SK-N-SH (cell line): ENCODE measurements around the gene LDAH. TPM values are rescaled to one million over a fixed set of nuclear protein-coding genes. Genes with fewer than 3 reads are reported as not detected.

Source experiments
- CTCF ChIA-PET: fragments of 300-600, 350-600 bp; formaldehyde crosslinking; extraction: SDS; loops from one replicate; lab custom pipeline; 2021; lab: Yijun Ruan, JAX
- POLR2A ChIA-PET: fragments of 350-600 bp; sonication (Branson Sonifier 250); formaldehyde crosslinking; extraction: SDS; loops from one replicate; lab custom pipeline; 2020; ENCODE audit warnings: antibody characterized with exemption, inconsistent platforms; lab: Yijun Ruan, JAX
- DNase-seq: peaks from one replicate; pipeline ENCODE4 v3.0.0; 2012
- H2AFZ ChIP-seq: fragments of 200-600 bp; sonication (generic); 2 replicates; pipeline ENCODE4 v1.8.1; 2016; ENCODE audit warnings: antibody characterized with exemption, mild to moderate bottlenecking, low read depth
- H3F3A ChIP-seq: fragments of 200-600 bp; sonication (generic); replicated peaks from 2 replicates; pipeline ENCODE3; 2016; ENCODE audit warnings: antibody characterized with exemption, mild to moderate bottlenecking; ENCODE audit not compliant: insufficient read depth
- H3K27ac ChIP-seq, 2 experiments: fragments of 200-500 bp in 1 of 2; fragments of 200-600 bp in 1 of 2; sonication (Bioruptor generic) in 1 of 2; sonication (generic), shearing (Covaris generic) in 1 of 2; 2 replicates each; pipeline versions ENCODE4 v1.5.1 to v1.6.1; 2014 to 2016; ENCODE audit warnings: low read depth in 2 of 2, inconsistent platforms in 1 of 2, low read length in 1 of 2, mild to moderate bottlenecking in 1 of 2, mixed read lengths in 1 of 2
- H3K27me3 ChIP-seq: fragments of 200-600 bp; sonication (generic), shearing (Covaris generic); 2 replicates; pipeline ENCODE4 v1.6.1; 2016; ENCODE audit warnings: mixed run types; ENCODE audit not compliant: insufficient read depth
- H3K36me3 ChIP-seq, 2 experiments: fragments of 200-500 bp in 1 of 2; fragments of 200-600 bp in 1 of 2; sonication (Bioruptor generic) in 1 of 2; sonication (generic) in 1 of 2; replicated peaks in 1 of 2; 2 replicates each; pipeline versions ENCODE3 to v1.5.1; 2014 to 2016; ENCODE audit warnings: low read length in 1 of 2, mild to moderate bottlenecking in 1 of 2; ENCODE audit not compliant: insufficient read depth in 2 of 2, control insufficient read depth in 1 of 2
- H3K4me1 ChIP-seq, 2 experiments: fragments of 200-500 bp in 1 of 2; fragments of 200-600 bp in 1 of 2; sonication (Bioruptor generic) in 1 of 2; sonication (generic), shearing (Covaris generic) in 1 of 2; 2 replicates each; pipeline versions ENCODE4 v1.5.1 to v1.6.1; 2014 to 2016; ENCODE audit warnings: low read depth in 1 of 2, low read length in 1 of 2, mixed run types in 1 of 2; ENCODE audit not compliant: insufficient read depth in 2 of 2, control insufficient read depth in 1 of 2
- H3K4me2 ChIP-seq: fragments of 200-600 bp; sonication (generic), shearing (Covaris generic); 2 replicates; pipeline ENCODE4 v1.6.1; 2017; ENCODE audit warnings: mixed run types
- H3K4me3 ChIP-seq, 2 experiments: fragments of 200-500 bp in 1 of 2; fragments of 200-600 bp in 1 of 2; sonication (Bioruptor generic) in 1 of 2; sonication (generic), shearing (Covaris generic) in 1 of 2; 2 replicates each; pipeline versions ENCODE4 v1.5.1 to v1.8.1; 2014 to 2016; ENCODE audit warnings: low read depth in 2 of 2, inconsistent platforms in 1 of 2, low read length in 1 of 2, mild to moderate bottlenecking in 1 of 2, mixed read lengths in 1 of 2, moderate library complexity in 1 of 2
- H3K79me2 ChIP-seq: fragments of 200-600 bp; sonication (generic); 2 replicates; pipeline ENCODE4 v1.8.1; 2017; ENCODE audit warnings: mild to moderate bottlenecking; ENCODE audit not compliant: insufficient read depth
- H3K9ac ChIP-seq: fragments of 200-600 bp; sonication (generic); 2 replicates; pipeline ENCODE4 v1.6.1; 2017; ENCODE audit warnings: mixed run types
- H3K9me2 ChIP-seq: fragments of 200-600 bp; sonication (generic); 2 replicates; pipeline ENCODE4 v1.6.1; 2017; ENCODE audit warnings: mixed run types
- H3K9me3 ChIP-seq: fragments of 200-600 bp; sonication (generic); 2 replicates; pipeline ENCODE4 v1.6.1; 2017; ENCODE audit warnings: mixed run types, mild to moderate bottlenecking, moderate library complexity
- H4K20me1 ChIP-seq: fragments of 200-600 bp; sonication (generic); 2 replicates; pipeline ENCODE4 v1.6.1; 2017; ENCODE audit warnings: mild to moderate bottlenecking, mixed run types; ENCODE audit not compliant: insufficient read depth
- CHD2 ChIP-seq: fragments of 150-350 bp; IDR thresholded peaks from 2 replicates; pipeline ENCODE4 v1.6.1; 2018; ENCODE audit warnings: low read length; ENCODE audit not compliant: partially characterized antibody
- ELF1 ChIP-seq: IDR thresholded peaks from 2 replicates; pipeline ENCODE4 v1.4.0; 2012
- EP300 ChIP-seq, 2 experiments: IDR thresholded peaks; 2 replicates each; pipeline versions ENCODE4 v1.4.0 to v1.6.1; 2012; ENCODE audit warnings: borderline replicate concordance in 1 of 2, low read depth in 1 of 2, low read length in 1 of 2
- EZH2phosphoT487 ChIP-seq: fragments of 200-600 bp; sonication (generic); IDR thresholded peaks from 2 replicates; pipeline ENCODE4 v1.6.1; 2017; ENCODE audit warnings: low read depth, mixed run types, mild to moderate bottlenecking, antibody characterized with exemption, moderate library complexity, borderline replicate concordance
- FOSL2 ChIP-seq: IDR thresholded peaks from 2 replicates; pipeline ENCODE4 v1.4.0; 2012; ENCODE audit warnings: low read depth, mild to moderate bottlenecking, moderate library complexity, borderline replicate concordance
- FOXJ3 ChIP-seq: sonication (generic); formaldehyde crosslinking; IDR thresholded peaks from 2 replicates; pipeline ENCODE4 v1.5.1; 2020; ENCODE audit warnings: mild to moderate bottlenecking, missing genetic modification reagents
- FOXM1 ChIP-seq: IDR thresholded peaks from 2 replicates; pipeline ENCODE4 v1.4.0; 2012; ENCODE audit warnings: low read depth, mild to moderate bottlenecking
- GATA2 ChIP-seq: sonication (generic); formaldehyde crosslinking; IDR thresholded peaks from 2 replicates; pipeline ENCODE4 v1.5.0; 2020; ENCODE audit warnings: mild to moderate bottlenecking, missing genetic modification reagents
- MEF2A ChIP-seq: IDR thresholded peaks from 2 replicates; pipeline ENCODE4 v1.4.0; 2012; ENCODE audit warnings: low read depth, borderline replicate concordance
- MXI1 ChIP-seq: IDR thresholded peaks from 2 replicates; pipeline ENCODE4 v1.6.1; 2012; ENCODE audit warnings: mild to moderate bottlenecking, low read depth, low read length, improper control_type of control experiment
- NFIC ChIP-seq: IDR thresholded peaks from 2 replicates; pipeline ENCODE4 v1.4.0; 2012; ENCODE audit warnings: borderline replicate concordance
- NRF1 ChIP-seq: IDR thresholded peaks from 2 replicates; pipeline ENCODE4 v1.6.1; 2012; ENCODE audit warnings: low read depth, mild to moderate bottlenecking, low read length
- POLR2AphosphoS5 ChIP-seq: IDR thresholded peaks from 2 replicates; pipeline ENCODE4 v1.6.1; 2012; ENCODE audit warnings: low read depth, low read length
- RAD21 ChIP-seq: IDR thresholded peaks from 2 replicates; pipeline ENCODE4 v1.6.1; 2012; ENCODE audit warnings: mild to moderate bottlenecking, low read length
- SIN3A ChIP-seq: IDR thresholded peaks from 2 replicates; pipeline ENCODE4 v1.6.1; 2012; ENCODE audit warnings: low read depth, mild to moderate bottlenecking, low read length, moderate library complexity, borderline replicate concordance
- TAF1 ChIP-seq: IDR thresholded peaks from 2 replicates; pipeline ENCODE4 v1.6.1; 2012; ENCODE audit warnings: low read depth, mild to moderate bottlenecking, low read length, moderate library complexity, borderline replicate concordance
- TCF12 ChIP-seq: IDR thresholded peaks from 2 replicates; pipeline ENCODE4 v1.4.0; 2012
- YY1 ChIP-seq: IDR thresholded peaks from 2 replicates; pipeline ENCODE4 v1.4.0; 2012; ENCODE audit warnings: low read depth, mild to moderate bottlenecking
- WGBS: methylation state at CpG from one replicate; pipeline ENCODE4 v1.1.6; 2017; ENCODE audit warnings: low lambda C conversion rate; 5-methylcytosine and 5-hydroxymethylcytosine counted together
- polyA plus RNA-seq, 3 experiments: library from polyadenylated mRNA; depleted of rRNA; stranded (reverse); fragments of >200 nt; gene quantifications; 2 replicates each; pipeline ENCODE4 v1.2.3, GENCODE V29; 2012
- TF ChIP-seq, protein P1 (sequence below): IDR thresholded peaks from 2 replicates; pipeline ENCODE4 v1.4.0; 2012; ENCODE audit warnings: low read depth, borderline replicate concordance
- TF ChIP-seq, protein P2 (sequence below): IDR thresholded peaks from 2 replicates; pipeline ENCODE4 v1.6.1; 2012; ENCODE audit warnings: mild to moderate bottlenecking, low read depth, low read length, moderate library complexity

Gene LDAH
- polyA plus RNA-seq, 1 of the 3 experiments (the other 2 are of a cell fraction): 12.7 TPM

GRCh38 chr2:20645301-20645701, 177.6 kb downstream of the LDAH start (continued):
- TF ChIP-seq MEF2A: no peak
- no peak for TF ChIP-seq FOSL2
- TF ChIP-seq POLR2AphosphoS5: no peak
- no peak for TF ChIP-seq GATA2 (CRISPR knock-in tag)
- TF ChIP-seq MXI1: no peak
- TF ChIP-seq CHD2: no peak
- no peak for TF ChIP-seq TCF12
- no peak for TF ChIP-seq FOXJ3 (CRISPR knock-in tag)

DNA sequence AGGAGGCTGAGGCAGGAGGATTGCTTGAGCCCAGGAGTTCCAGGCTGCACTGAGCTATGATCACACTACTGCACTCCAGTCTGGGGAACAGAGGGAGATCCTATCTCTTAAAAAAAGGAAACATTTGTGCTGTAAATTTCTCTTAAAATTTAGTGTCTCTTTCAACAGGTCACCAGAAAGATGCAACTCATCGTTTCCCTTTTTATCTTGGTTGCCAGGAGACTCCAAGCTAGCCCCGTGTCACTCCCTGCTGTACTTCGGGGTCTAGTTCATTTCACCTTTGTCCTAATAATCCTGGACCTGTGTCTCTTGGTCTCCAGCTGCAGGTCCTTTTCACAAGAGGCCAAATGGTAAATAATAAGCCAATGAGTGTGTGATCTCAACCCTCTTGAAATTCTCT, 179.1 kb downstream of the LDAH start:
- H4K20me1 ChIP-seq: peaks cover 9% of the 10 kb centered on the region
- H3K4me1 ChIP-seq: peaks cover 13 to 18% of the 10 kb centered on the region in 2 experiments; a peak in 3 of 4 replicates
- TF ChIP-seq RAD21 (no peak), FOXM1 (no peak), EZH2phosphoT487 (no peak), TAF1 (no peak), SIN3A (no peak)
- TF ChIP-seq, all 33 proteins: peak for 0
- Histone ChIP-seq H3F3A (peaks cover 4% of the 10 kb centered on the region), H3K27ac (no peak overlapping the region), H3K4me2 (no peak overlapping the region), H3K9me2 (no peaks in the 10 kb centered on the region), H3K27me3 (no peaks in the 10 kb centered on the region), H3K79me2 (no peaks in the 10 kb centered on the region), H3K36me3 (peaks cover 0 to 13% of the 10 kb centered on the region in 2 experiments), H3K4me3 (no peak overlapping the region), H2AFZ (no peak overlapping the region), H3K9ac (no peak overlapping the region), H3K9me3 (no peaks in the 10 kb centered on the region)
- ChIA-PET POLR2A (interaction anchor here (0.6 to 3.7 kb wide), 2 partner anchors 117 to 197 kb away, joined by 4 to 39 read pairs; partner anchors contain the start of gene RHOB), CTCF (interaction anchor here (1.0 to 10.9 kb wide), 22 partner anchors 9 to 320 kb away, joined by 3 to 188 read pairs (median 22); partner anchors contain the start of genes GDF7, HS1BP3 and RHOB)
- 83% methylated on average over 3 of the region's 3 CpGs for WGBS
- no peak for DNase-seq

DNA sequence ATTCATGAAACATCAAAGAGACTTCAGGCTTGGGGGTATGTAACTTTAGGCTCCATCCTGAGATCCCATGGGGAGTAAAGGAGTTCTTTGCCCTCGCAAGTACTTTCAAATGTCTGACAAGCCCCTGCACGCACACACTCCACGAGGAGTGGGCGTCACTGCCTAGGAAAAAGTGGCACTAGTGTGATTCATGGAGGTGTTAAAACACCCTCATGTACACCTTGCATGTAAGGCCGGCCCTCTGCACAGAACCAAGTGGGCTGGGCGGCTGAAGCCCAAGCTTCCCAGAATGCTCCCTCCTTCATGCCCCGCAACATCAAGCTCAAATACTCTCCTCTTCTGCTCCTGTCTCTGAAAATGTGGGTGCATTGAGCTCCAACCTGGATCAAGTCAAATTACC, 179.8 kb downstream of the LDAH start:
- H3F3A ChIP-seq: peaks cover 4% of the 10 kb centered on the region
- POLR2A ChIA-PET: interaction anchor here (1.1 to 3.7 kb wide), 3 partner anchors 8 to 232 kb away, joined by 3 to 39 read pairs (median 11); partner anchors contain the start of genes HS1BP3 and RHOB
- no peak overlapping the region for H3K4me3 ChIP-seq
- no peaks in the 10 kb centered on the region for H3K27me3 ChIP-seq
- H2AFZ ChIP-seq: no peak overlapping the region
- DNase-seq: no peak
- no peak overlapping the region for H3K9ac ChIP-seq
- H3K4me2 ChIP-seq: no peak overlapping the region
- 93% methylated on average over 7 of the region's 7 CpGs for WGBS
- H4K20me1 ChIP-seq: peaks cover 9% of the 10 kb centered on the region
- H3K9me2 ChIP-seq: no peaks in the 10 kb centered on the region
- H3K27ac ChIP-seq: no peak overlapping the region
- CTCF ChIA-PET: interaction anchor here (0.6 to 10.9 kb wide), 78 partner anchors 10 to 628 kb away, joined by 3 to 188 read pairs (median 6); partner anchors contain the start of genes GDF7, HS1BP3 and RHOB
- H3K4me1 ChIP-seq: peaks cover 13 to 18% of the 10 kb centered on the region in 2 experiments; a peak in 3 of 4 replicates
- TF ChIP-seq NFIC (no peak), NRF1 (no peak), POLR2AphosphoS5 (no peak), EZH2phosphoT487 (no peak), ELF1 (no peak), YY1 (no peak), EP300 (IDR thresholded peaks at IDR 0.05; ENCODE audit: borderline replicate concordance in 1 of 2, low read depth in 1 of 2, low read length in 1 of 2) (no peak)
- TF ChIP-seq, protein P1, sequence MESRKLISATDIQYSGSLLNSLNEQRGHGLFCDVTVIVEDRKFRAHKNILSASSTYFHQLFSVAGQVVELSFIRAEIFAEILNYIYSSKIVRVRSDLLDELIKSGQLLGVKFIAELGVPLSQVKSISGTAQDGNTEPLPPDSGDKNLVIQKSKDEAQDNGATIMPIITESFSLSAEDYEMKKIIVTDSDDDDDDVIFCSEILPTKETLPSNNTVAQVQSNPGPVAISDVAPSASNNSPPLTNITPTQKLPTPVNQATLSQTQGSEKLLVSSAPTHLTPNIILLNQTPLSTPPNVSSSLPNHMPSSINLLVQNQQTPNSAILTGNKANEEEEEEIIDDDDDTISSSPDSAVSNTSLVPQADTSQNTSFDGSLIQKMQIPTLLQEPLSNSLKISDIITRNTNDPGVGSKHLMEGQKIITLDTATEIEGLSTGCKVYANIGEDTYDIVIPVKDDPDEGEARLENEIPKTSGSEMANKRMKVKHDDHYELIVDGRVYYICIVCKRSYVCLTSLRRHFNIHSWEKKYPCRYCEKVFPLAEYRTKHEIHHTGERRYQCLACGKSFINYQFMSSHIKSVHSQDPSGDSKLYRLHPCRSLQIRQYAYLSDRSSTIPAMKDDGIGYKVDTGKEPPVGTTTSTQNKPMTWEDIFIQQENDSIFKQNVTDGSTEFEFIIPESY: no peak
- TF ChIP-seq, protein P2, sequence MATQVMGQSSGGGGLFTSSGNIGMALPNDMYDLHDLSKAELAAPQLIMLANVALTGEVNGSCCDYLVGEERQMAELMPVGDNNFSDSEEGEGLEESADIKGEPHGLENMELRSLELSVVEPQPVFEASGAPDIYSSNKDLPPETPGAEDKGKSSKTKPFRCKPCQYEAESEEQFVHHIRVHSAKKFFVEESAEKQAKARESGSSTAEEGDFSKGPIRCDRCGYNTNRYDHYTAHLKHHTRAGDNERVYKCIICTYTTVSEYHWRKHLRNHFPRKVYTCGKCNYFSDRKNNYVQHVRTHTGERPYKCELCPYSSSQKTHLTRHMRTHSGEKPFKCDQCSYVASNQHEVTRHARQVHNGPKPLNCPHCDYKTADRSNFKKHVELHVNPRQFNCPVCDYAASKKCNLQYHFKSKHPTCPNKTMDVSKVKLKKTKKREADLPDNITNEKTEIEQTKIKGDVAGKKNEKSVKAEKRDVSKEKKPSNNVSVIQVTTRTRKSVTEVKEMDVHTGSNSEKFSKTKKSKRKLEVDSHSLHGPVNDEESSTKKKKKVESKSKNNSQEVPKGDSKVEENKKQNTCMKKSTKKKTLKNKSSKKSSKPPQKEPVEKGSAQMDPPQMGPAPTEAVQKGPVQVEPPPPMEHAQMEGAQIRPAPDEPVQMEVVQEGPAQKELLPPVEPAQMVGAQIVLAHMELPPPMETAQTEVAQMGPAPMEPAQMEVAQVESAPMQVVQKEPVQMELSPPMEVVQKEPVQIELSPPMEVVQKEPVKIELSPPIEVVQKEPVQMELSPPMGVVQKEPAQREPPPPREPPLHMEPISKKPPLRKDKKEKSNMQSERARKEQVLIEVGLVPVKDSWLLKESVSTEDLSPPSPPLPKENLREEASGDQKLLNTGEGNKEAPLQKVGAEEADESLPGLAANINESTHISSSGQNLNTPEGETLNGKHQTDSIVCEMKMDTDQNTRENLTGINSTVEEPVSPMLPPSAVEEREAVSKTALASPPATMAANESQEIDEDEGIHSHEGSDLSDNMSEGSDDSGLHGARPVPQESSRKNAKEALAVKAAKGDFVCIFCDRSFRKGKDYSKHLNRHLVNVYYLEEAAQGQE: no peak
- TF ChIP-seq, all 33 proteins: peak for 0
- Histone ChIP-seq H3K36me3 (peaks cover 0 to 13% of the 10 kb centered on the region in 2 experiments), H3K79me2 (no peaks in the 10 kb centered on the region), H3K9me3 (no peaks in the 10 kb centered on the region)
